Measurements from ENCODE around the gene PCDHB2. TPM values are rescaled to one million over a fixed set of nuclear protein-coding genes. Genes with fewer than 3 reads are reported as not detected.
"Not testable (repeated sequence)": the region's sequence is repeated elsewhere in the genome, so short reads cannot be mapped to it uniquely, and the experiment has no call there.

The PCDHB2 gene
- total and polyA plus RNA-seq, 8 donors = 0.43 to 3.3 (median 0.61) TPM; not detected in 3

DNA sequence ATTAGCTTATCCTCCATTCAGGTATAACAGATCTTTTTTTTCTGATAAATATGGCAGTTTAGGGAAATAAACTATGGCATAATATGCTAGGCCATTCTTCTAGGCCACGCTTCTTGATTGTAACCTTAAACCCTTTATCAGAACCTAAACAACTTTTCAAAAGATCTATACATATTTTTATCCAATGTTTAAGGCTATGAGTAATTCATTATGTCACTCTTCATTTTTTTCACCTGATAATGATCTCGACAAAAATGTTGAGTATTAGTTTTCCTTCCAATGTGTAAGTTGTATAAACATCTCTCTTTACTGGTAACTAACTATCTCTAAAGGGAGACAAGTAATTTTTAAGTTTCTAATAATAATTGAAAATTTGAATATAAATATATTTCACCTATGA is 24.8 kb downstream of the PCDHB2 start:
- WGBS, 5 donors = 25 to 40% (median 33%) methylated on average over 2 of the region's 2 CpGs
- H3K36me3 ChIP-seq = no peaks in the 10 kb centered on the region
- intact Hi-C loops (cut with DNase I; ENCODE audit: low total_unique reads) = no loop called here
- no peak overlapping the region for H3K4me3 ChIP-seq
- H3K4me1 ChIP-seq = no peaks in the 10 kb centered on the region
- DNase-seq = no peak
- no peak for TF ChIP-seq POLR2A (IDR thresholded peaks at IDR 0.05)
- no peak for TF ChIP-seq POLR2AphosphoS5 (IDR thresholded peaks at IDR 0.05)
- TF ChIP-seq EP300 (IDR thresholded peaks at IDR 0.05) = no peak
- TF ChIP-seq, protein P1, sequence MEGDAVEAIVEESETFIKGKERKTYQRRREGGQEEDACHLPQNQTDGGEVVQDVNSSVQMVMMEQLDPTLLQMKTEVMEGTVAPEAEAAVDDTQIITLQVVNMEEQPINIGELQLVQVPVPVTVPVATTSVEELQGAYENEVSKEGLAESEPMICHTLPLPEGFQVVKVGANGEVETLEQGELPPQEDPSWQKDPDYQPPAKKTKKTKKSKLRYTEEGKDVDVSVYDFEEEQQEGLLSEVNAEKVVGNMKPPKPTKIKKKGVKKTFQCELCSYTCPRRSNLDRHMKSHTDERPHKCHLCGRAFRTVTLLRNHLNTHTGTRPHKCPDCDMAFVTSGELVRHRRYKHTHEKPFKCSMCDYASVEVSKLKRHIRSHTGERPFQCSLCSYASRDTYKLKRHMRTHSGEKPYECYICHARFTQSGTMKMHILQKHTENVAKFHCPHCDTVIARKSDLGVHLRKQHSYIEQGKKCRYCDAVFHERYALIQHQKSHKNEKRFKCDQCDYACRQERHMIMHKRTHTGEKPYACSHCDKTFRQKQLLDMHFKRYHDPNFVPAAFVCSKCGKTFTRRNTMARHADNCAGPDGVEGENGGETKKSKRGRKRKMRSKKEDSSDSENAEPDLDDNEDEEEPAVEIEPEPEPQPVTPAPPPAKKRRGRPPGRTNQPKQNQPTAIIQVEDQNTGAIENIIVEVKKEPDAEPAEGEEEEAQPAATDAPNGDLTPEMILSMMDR (IDR thresholded peaks at IDR 0.05) = no peak
- H3K27me3 ChIP-seq = peaks cover 0 to 21% (median 0%) of the 10 kb centered on the region in 3 donors
- no peak overlapping the region for H3K27ac ChIP-seq
- H3K9me3 ChIP-seq = peaks cover 4 to 77% (median 39%) of the 10 kb centered on the region in 4 donors

DNA sequence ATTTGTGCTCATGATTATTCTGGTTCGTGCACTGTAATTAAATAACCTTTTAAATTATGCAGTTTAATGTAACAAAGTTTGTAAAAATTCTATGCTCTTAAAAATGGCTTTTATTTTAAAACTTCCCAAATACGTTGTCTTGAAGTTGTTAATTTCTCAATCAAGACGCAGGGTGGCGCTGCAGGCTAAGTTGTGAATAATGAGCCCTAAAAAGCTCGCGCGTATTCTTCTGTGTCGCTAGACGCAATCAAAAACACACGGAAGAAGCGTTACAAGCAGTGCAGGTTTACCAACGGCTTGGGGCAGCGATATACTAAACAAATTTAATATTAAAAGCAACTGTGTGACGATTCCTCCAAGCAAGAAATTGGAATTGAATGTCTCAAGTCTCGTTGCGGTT is 27.1 kb downstream of the PCDHB2 start, which contains the start of gene PCDHB4:
Gene PCDHB4, plus strand, starts transcription at position 256 of the 400 bp plus-strand sequence. CDS start 181 bp downstream, outside the sequence.
- peaks cover 4 to 68% (median 31%) of the 10 kb centered on the region in 4 donors for H3K9me3 ChIP-seq
- peak within 1 kb of the TSS in 3 of 4 donors; percentile 2 to 12 (median 11) for H3K4me3 ChIP-seq
- TF ChIP-seq, protein P1 (IDR thresholded peaks at IDR 0.05) = no peak
- no peak for TF ChIP-seq POLR2A (IDR thresholded peaks at IDR 0.05)
- TF ChIP-seq EP300 (IDR thresholded peaks at IDR 0.05) = no peak
- no peak for TF ChIP-seq POLR2AphosphoS5 (IDR thresholded peaks at IDR 0.05)
- peak in 1 of 2 donors; percentile 41 for DNase-seq
- H3K27me3 ChIP-seq = peaks cover 0 to 21% (median 0%) of the 10 kb centered on the region in 3 donors
- no peaks in the 10 kb centered on the region for H3K4me1 ChIP-seq
- H3K27ac ChIP-seq = no peak within 1 kb of the TSS
- 18 to 27% (median 21%) methylated on average over 16 of the region's 16 CpGs for WGBS, 5 donors
- intact Hi-C loops (cut with DNase I; ENCODE audit: low total_unique reads) = no loop called here
- H3K36me3 ChIP-seq = no peaks in the 10 kb centered on the region

DNA sequence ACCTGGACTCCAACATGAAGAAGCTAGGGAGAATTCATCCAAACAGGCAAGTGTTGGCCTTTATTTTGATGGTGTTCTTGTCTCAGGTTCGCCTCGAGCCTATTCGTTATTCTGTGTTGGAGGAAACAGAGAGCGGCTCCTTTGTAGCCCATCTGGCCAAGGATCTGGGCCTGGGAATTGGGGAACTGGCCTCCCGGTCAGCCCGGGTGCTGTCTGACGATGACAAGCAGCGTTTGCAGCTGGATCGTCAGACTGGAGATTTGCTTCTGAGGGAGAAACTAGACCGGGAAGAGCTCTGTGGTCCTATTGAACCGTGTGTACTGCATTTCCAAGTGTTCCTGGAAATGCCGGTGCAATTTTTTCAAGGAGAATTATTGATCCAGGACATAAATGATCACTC is 27.6 kb downstream of the PCDHB2 start:
- peak overlapping the region in 3 of 4 donors; percentile 2 to 12 (median 11) for H3K4me3 ChIP-seq
- TF ChIP-seq POLR2A (IDR thresholded peaks at IDR 0.05) = no peak
- TF ChIP-seq EP300 (IDR thresholded peaks at IDR 0.05) = no peak
- TF ChIP-seq POLR2AphosphoS5 (IDR thresholded peaks at IDR 0.05) = no peak
- TF ChIP-seq, protein P1 (IDR thresholded peaks at IDR 0.05) = no peak
- no peaks in the 10 kb centered on the region for H3K36me3 ChIP-seq
- H3K9me3 ChIP-seq = peaks cover 4 to 68% (median 29%) of the 10 kb centered on the region in 4 donors
- peaks cover 0 to 21% (median 0%) of the 10 kb centered on the region in 3 donors for H3K27me3 ChIP-seq
- H3K27ac ChIP-seq = no peak overlapping the region
- H3K4me1 ChIP-seq = no peaks in the 10 kb centered on the region
- intact Hi-C loops (cut with DNase I; ENCODE audit: low total_unique reads) = no loop called here
- DNase-seq = no peak
- whole genome bisulfite sequencing, 5 donors = 38 to 54% (median 39%) methylated on average over 12 of the region's 12 CpGs

DNA sequence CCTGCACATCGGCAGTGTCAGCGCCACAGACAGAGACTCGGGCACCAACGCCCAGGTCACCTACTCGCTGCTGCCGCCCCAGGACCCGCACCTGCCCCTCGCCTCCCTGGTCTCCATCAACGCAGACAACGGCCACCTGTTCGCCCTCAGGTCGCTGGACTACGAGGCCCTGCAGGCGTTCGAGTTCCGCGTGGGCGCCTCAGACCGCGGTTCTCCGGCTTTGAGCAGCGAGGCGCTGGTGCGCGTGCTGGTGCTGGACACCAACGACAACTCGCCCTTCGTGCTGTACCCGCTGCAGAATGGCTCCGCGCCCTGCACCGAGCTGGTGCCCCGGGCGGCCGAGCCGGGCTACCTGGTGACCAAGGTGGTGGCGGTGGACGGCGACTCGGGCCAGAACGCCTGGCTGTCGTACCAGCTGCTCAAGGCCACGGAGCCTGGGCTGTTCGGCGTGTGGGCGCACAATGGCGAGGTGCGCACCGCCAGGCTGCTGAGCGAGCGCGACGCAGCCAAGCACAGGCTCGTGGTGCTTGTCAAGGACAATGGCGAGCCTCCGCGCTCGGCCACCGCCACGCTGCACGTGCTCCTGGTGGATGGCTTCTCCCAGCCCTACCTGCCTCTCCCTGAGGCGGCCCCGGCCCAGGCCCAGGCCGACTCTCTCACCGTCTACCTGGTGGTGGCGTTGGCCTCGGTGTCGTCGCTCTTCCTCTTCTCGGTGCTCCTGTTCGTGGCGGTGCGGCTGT is 29.2 kb downstream of the PCDHB2 start:
- H3K27ac ChIP-seq; H3K36me3 ChIP-seq; DNase-seq; H3K4me1 ChIP-seq; intact Hi-C loops (cut with DNase I; ENCODE audit: low total_unique reads): not testable (repeated sequence)
- peak overlapping the region in 1 of 4 donors; percentile 7 for H3K4me3 ChIP-seq
- WGBS, 5 donors = 34 to 51% (median 39%) methylated on average over 7 to 58 of the region's 73 CpGs
- H3K9me3 ChIP-seq = peaks cover 4 to 69% (median 28%) of the 10 kb centered on the region in 4 donors
- peaks cover 0 to 21% (median 0%) of the 10 kb centered on the region in 3 donors for H3K27me3 ChIP-seq

DNA sequence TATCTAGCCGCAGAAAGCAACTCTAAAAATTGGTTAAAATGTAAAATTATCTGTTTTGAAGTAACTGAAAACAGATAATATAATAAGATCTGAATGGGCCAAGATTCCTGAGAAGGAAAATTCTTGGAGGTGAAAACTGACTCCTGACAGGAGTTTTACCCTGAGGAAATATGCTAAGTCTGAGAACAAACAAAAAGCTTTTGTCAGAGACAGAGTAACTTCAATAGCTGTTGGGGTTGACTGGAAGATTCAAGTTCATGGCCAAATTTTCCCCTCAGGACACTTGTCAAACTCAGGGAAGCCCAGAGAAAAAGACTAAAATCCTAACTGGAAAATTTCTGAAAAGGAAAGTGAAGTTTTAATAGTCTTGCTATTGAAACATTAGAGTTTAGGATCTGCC is 32.9 kb downstream of the PCDHB2 start:
- H3K27ac ChIP-seq = no peak overlapping the region
- TF ChIP-seq EP300 (IDR thresholded peaks at IDR 0.05) = no peak
- no peak for TF ChIP-seq POLR2AphosphoS5 (IDR thresholded peaks at IDR 0.05)
- TF ChIP-seq, protein P1 (IDR thresholded peaks at IDR 0.05) = no peak
- no peak for TF ChIP-seq POLR2A (IDR thresholded peaks at IDR 0.05)
- H3K9me3 ChIP-seq = peaks cover 0 to 57% (median 25%) of the 10 kb centered on the region in 4 donors
- no peaks in the 10 kb centered on the region for H3K4me1 ChIP-seq
- no peaks in the 10 kb centered on the region for H3K36me3 ChIP-seq
- H3K4me3 ChIP-seq = no peak overlapping the region
- DNase-seq = no peak
- H3K27me3 ChIP-seq = peaks cover 0 to 13% (median 0%) of the 10 kb centered on the region in 3 donors
- WGBS, 5 donors = 86 to 95% (median 90%) methylated on average over 1 of the region's 1 CpG
- intact Hi-C loops (cut with DNase I; ENCODE audit: low total_unique reads) = no loop called here
